OCI-LY1 (cell line): ENCODE measurements around the gene PRAMEF1.

Experiments used
- CTCF ChIP-seq: fragments of 200-600 bp; sonication (generic), shearing (Covaris generic); IDR thresholded peaks from 2 replicates; pipeline ENCODE4 v1.5.1; 2017; ENCODE audit warnings: mild to moderate bottlenecking, antibody characterized with exemption, low read length, moderate library complexity, mixed read lengths
- EZH2 ChIP-seq: fragments of 200-600 bp; sonication (generic), shearing (Covaris generic); IDR thresholded peaks from 2 replicates; pipeline ENCODE4 v1.8.0; 2017; ENCODE audit warnings: borderline replicate concordance, mixed run types, mild to moderate bottlenecking, antibody characterized with exemption, low read length, moderate library complexity, mixed read lengths

GRCh38 chr1:12775443-12775842, 15.8 kb upstream of the PRAMEF1 start:
- TF ChIP-seq CTCF (no peak), EZH2 (no peak)
